ENCODE results near the gene KCTD20. TPM values are rescaled to one million over a fixed set of nuclear protein-coding genes. Genes with fewer than 3 reads are reported as not detected.
"Not testable (repeated sequence)": the region's sequence is repeated elsewhere in the genome, so short reads cannot be mapped to it uniquely, and the experiment has no call there.

KCTD20 gene
- total RNA-seq, 1 donor from 2014 or later = 41.3 TPM

DNA sequence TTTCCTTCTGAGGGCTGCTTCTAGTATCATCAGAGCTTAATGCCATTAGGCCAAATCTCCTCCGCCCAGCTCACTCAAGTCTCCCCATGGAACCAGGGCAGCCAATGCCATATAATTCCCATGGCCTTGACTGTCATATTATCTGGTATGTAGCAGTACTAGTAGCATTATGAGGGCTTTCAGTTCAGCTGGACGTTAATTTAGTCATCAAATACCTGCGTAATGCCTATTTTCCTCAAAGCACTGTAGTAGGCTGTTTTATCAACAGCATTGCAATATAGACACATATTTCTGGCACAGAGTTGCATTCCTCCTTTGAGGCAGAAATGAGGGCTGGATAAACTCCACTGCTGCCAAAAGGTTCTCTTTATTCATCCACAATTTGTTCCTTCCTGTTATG is 1.7 kb downstream of the KCTD20 start:
- no peak overlapping the region for H3K9ac ChIP-seq
- no peak for TF ChIP-seq EZH2 (IDR thresholded peaks at IDR 0.05)
- TF ChIP-seq, protein P1, sequence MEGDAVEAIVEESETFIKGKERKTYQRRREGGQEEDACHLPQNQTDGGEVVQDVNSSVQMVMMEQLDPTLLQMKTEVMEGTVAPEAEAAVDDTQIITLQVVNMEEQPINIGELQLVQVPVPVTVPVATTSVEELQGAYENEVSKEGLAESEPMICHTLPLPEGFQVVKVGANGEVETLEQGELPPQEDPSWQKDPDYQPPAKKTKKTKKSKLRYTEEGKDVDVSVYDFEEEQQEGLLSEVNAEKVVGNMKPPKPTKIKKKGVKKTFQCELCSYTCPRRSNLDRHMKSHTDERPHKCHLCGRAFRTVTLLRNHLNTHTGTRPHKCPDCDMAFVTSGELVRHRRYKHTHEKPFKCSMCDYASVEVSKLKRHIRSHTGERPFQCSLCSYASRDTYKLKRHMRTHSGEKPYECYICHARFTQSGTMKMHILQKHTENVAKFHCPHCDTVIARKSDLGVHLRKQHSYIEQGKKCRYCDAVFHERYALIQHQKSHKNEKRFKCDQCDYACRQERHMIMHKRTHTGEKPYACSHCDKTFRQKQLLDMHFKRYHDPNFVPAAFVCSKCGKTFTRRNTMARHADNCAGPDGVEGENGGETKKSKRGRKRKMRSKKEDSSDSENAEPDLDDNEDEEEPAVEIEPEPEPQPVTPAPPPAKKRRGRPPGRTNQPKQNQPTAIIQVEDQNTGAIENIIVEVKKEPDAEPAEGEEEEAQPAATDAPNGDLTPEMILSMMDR (IDR thresholded peaks at IDR 0.05) = no peak
- no peak for TF ChIP-seq EZH2phosphoT487 (IDR thresholded peaks at IDR 0.05)
- Mint-ChIP-seq H3K27ac (no peak overlapping the region), H3K36me3 (peaks cover 19% of the 10 kb centered on the region), H3K27me3 (ENCODE audit: insufficient read depth, low read depth) (peaks cover 2% of the 10 kb centered on the region), H3K4me1 (peaks cover 42% of the 10 kb centered on the region), H3K4me3 (peak overlapping the region; percentile 97), H3K9me3 (peaks cover 9% of the 10 kb centered on the region)
- peak overlapping the region; percentile 64 for H3K4me3 ChIP-seq
- peaks cover 38% of the 10 kb centered on the region for H3F3A ChIP-seq (ENCODE audit: low read depth)
- DNase-seq (ENCODE audit: low spot score) = no peak
- no peak overlapping the region for H3K27ac ChIP-seq
- H3K9me3 ChIP-seq (ENCODE audit: low read depth) = no peaks in the 10 kb centered on the region
- peaks cover 21% of the 10 kb centered on the region for H3K4me1 ChIP-seq
- no peaks in the 10 kb centered on the region for H3K27me3 ChIP-seq
- H3K4me2 ChIP-seq = peak overlapping the region; percentile 85
- H3K36me3 ChIP-seq = no peaks in the 10 kb centered on the region
- peaks cover 8% of the 10 kb centered on the region for H4K20me1 ChIP-seq (ENCODE audit: low read depth)
- H3K79me2 ChIP-seq (ENCODE audit: low read depth) = peaks cover 64% of the 10 kb centered on the region
- H2AFZ ChIP-seq (replicated peaks) = no peak overlapping the region

DNA sequence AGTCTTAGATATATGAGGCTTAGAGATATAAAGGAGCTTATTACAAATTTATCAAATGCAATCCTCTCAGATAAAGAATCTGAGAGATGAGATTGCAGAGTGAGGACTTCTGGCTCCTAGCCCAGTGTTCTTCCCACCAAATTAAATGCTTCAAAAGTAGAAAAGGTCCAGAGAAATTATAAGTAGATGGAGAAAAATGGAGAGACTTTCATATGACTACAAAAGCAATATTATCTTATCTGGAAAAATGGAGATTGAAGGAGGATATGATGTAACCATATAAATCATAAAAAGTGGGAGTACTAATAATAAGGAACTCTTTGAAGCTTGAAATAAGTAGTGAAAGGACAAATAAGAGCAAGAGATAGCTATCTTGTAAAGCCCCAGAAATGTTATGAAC is 2.8 kb downstream of the KCTD20 start:
- Mint-ChIP-seq H3K36me3 (peaks cover 23% of the 10 kb centered on the region), H3K4me3 (peak overlapping the region; percentile 1), H3K9me3 (peaks cover 12% of the 10 kb centered on the region), H3K27me3 (ENCODE audit: insufficient read depth, low read depth) (peaks cover 5% of the 10 kb centered on the region), H3K27ac (no peak overlapping the region), H3K4me1 (peaks cover 41% of the 10 kb centered on the region)
- H3K36me3 ChIP-seq = no peaks in the 10 kb centered on the region
- peaks cover 37% of the 10 kb centered on the region for H3F3A ChIP-seq (ENCODE audit: low read depth)
- H4K20me1 ChIP-seq (ENCODE audit: low read depth) = peaks cover 8% of the 10 kb centered on the region
- H3K9me3 ChIP-seq (ENCODE audit: low read depth) = no peaks in the 10 kb centered on the region
- no peak overlapping the region for H3K27ac ChIP-seq
- H2AFZ ChIP-seq (replicated peaks) = no peak overlapping the region
- no peak overlapping the region for H3K9ac ChIP-seq
- H3K79me2 ChIP-seq (ENCODE audit: low read depth) = peaks cover 73% of the 10 kb centered on the region
- no peak for DNase-seq (ENCODE audit: low spot score)
- no peak overlapping the region for H3K4me2 ChIP-seq
- no peaks in the 10 kb centered on the region for H3K27me3 ChIP-seq
- TF ChIP-seq EZH2 (IDR thresholded peaks at IDR 0.05) (no peak), EZH2phosphoT487 (IDR thresholded peaks at IDR 0.05) (no peak)
- TF ChIP-seq, protein P1 (IDR thresholded peaks at IDR 0.05) = no peak
- H3K4me3 ChIP-seq = no peak overlapping the region
- H3K4me1 ChIP-seq = peaks cover 21% of the 10 kb centered on the region

- H3K27me3 Mint-ChIP-seq (ENCODE audit: insufficient read depth, low read depth) = not testable (repeated sequence)
Observed at GRCh38 chr6:36449173-36449572, 6.4 kb downstream of the KCTD20 start.

DNA sequence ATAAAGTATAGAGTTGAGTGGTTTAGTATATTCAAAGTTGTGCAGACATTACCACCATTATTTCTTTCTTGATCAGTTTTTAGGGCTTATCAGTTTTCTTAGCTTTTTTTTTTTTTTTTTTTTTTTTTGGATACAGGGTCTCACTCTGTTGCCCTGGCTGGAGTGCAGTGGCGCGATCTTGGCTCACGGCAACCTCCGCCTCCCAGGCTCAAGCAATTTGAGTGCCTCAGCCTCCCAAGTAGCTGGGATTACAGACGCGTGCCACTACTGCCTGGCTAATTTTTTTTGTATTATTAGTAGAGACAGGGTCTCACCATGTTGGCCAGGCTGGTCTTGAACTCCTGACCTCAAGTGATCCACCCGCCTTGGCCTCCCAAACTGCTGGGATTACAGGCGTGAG is 10.1 kb downstream of the KCTD20 start:
- H3K27ac ChIP-seq; DNase-seq (ENCODE audit: low spot score); H3K4me3 ChIP-seq; H2AFZ ChIP-seq (replicated peaks); H3K4me3 Mint-ChIP-seq; H3K4me1 ChIP-seq; H4K20me1 ChIP-seq (ENCODE audit: low read depth); H3K9ac ChIP-seq; H3K36me3 ChIP-seq; H3K4me2 ChIP-seq; H3K9me3 ChIP-seq (ENCODE audit: low read depth); H3K27ac Mint-ChIP-seq; H3K27me3 Mint-ChIP-seq (ENCODE audit: insufficient read depth, low read depth); H3F3A ChIP-seq (ENCODE audit: low read depth); H3K27me3 ChIP-seq; H3K4me1 Mint-ChIP-seq: not testable (repeated sequence)
- H3K79me2 ChIP-seq (ENCODE audit: low read depth) = peaks cover 96% of the 10 kb centered on the region
- Mint-ChIP-seq H3K36me3 (peaks cover 31% of the 10 kb centered on the region), H3K9me3 (peaks cover 16% of the 10 kb centered on the region)

More at GRCh38 chr6:36449173-36449572, 6.4 kb downstream of the KCTD20 start:
- not testable (repeated sequence) for H3F3A ChIP-seq (ENCODE audit: low read depth); H3K4me1 ChIP-seq; H3K4me2 ChIP-seq; H3K4me3 Mint-ChIP-seq; H3K27ac Mint-ChIP-seq; DNase-seq (ENCODE audit: low spot score); H3K36me3 ChIP-seq; H3K9ac ChIP-seq; H3K9me3 ChIP-seq (ENCODE audit: low read depth); H3K27ac ChIP-seq; H4K20me1 ChIP-seq (ENCODE audit: low read depth); H3K4me3 ChIP-seq; H3K27me3 ChIP-seq; H2AFZ ChIP-seq (replicated peaks)
- peaks cover 97% of the 10 kb centered on the region for H3K79me2 ChIP-seq (ENCODE audit: low read depth)
- Mint-ChIP-seq H3K4me1 (peaks cover 12% of the 10 kb centered on the region), H3K36me3 (peaks cover 31% of the 10 kb centered on the region), H3K9me3 (peaks cover 12% of the 10 kb centered on the region)

Data from neural progenitor cell (in vitro differentiated cells).